ENCODE results near the gene DNAH17.

Gene DNAH17

DNA sequence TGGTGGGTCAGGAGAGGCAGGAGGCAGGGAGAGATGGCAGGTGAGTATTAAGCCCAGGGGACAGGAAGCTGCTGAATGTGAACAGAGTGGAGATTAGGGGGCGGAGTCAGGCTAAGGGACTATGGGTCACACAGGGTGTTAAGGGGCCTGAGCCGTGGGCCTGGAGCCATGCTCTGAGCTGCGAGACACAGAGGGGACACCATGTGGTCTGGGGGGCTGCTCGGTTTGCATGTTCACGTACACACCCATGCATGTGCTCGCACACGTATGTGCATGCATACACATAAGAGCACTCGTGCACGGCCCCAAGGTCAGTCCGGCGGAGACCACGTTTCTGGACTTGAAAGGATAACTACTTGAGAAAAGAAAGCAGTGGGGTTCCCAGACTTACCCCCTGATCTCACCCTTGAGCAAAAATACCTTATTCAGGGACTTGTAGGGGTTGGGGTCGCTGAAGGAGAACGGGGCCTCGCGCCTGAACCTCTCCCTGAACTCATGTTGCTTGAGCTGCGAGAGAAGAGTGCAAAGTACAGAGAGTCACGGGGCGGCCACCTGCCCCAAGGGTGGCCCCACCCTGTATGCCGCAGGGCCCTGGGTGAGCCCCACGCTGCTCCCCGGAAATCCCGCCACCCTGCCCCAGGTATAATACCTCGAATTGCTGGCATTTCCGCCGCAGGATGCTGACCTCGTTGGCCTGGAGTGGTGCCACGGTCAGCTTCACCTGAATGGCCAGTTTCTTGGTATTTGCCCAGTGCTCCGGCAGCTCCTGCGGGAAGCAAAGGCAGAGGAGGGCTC is 50.8 kb downstream of the DNAH17 start:
- Histone ChIP-seq H3K4me3 (no peak overlapping the region), H3K27ac (no peak overlapping the region)
- TF ChIP-seq, protein P1, sequence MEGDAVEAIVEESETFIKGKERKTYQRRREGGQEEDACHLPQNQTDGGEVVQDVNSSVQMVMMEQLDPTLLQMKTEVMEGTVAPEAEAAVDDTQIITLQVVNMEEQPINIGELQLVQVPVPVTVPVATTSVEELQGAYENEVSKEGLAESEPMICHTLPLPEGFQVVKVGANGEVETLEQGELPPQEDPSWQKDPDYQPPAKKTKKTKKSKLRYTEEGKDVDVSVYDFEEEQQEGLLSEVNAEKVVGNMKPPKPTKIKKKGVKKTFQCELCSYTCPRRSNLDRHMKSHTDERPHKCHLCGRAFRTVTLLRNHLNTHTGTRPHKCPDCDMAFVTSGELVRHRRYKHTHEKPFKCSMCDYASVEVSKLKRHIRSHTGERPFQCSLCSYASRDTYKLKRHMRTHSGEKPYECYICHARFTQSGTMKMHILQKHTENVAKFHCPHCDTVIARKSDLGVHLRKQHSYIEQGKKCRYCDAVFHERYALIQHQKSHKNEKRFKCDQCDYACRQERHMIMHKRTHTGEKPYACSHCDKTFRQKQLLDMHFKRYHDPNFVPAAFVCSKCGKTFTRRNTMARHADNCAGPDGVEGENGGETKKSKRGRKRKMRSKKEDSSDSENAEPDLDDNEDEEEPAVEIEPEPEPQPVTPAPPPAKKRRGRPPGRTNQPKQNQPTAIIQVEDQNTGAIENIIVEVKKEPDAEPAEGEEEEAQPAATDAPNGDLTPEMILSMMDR (IDR thresholded peaks at IDR 0.05) = no peak
- no peak for DNase-seq (ENCODE audit: low spot score)

DNA sequence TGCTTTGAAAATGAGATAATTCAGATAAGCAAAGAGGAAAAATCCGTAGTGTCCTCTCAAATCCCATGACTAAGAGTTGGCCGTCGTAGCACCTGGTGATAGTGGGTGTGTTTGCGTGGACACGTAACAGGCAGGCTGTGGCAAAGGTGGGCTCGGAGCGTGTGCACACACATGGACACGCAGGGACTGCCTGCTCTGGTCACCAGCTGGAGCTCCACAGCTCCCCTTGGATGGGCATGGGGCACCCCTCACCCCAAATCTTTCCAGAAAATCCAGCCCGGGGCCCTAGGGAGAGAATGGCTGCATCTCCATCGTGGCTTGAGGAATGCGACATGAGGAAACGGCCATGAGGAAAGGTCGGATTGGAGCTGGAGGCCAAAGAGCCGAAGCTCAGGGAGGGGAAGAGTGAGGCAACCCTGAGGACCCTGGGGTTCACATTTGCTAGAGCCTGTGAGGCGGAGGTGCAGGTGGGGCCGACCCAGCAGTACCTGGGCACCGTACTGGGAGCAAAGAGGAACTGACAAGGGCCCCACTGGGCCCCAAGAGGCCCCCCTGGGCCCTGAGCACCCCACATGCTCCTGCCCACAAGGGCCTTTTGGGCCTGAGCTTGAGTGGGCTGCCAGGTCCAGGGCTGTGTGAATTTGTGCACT is 51.6 kb downstream of the DNAH17 start:
- DNase-seq (ENCODE audit: low spot score) = no peak
- Histone ChIP-seq H3K4me3 (no peak overlapping the region), H3K27ac (no peak overlapping the region)
- TF ChIP-seq, protein P1 (IDR thresholded peaks at IDR 0.05) = no peak

DNA sequence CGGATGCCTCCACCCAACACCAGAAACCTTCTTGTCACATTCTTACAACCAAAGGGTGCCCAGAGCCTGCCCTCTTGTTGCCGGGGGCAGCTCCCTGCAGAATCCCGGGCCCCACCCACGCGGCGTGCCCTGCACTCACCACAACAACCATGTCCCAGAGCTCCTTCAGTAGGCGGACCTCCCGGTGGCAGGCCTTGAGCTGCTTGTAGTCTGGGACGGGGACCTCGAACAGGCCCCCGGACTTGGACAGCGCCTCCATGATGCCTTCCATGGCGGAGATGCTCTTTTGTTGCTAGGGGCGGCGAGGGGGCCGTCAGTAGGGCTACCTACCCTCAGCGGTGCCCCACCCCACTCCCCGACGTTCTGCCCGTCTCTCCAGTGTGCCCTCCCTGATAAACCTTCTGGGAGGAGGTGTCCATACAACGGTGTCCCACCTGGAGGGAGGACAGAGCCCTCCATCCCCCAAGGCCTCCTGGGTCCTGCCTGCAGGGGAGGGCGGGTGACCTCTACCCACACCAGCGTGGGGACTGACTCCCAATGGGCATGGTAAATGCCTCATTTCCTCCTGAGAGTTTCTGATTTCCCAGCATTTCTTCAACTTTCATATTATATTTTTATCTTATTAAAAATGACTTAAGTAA is 52.2 kb downstream of the DNAH17 start:
- TF ChIP-seq, protein P1 (IDR thresholded peaks at IDR 0.05) = no peak

GRCh38 chr17:78523934-78524655 is 53.1 kb downstream of the DNAH17 start:
- H3K27ac ChIP-seq = no peak overlapping the region
- H3K4me3 ChIP-seq = no peak overlapping the region
- TF ChIP-seq, protein P1 (IDR thresholded peaks at IDR 0.05) = no peak
- no peak for DNase-seq (ENCODE audit: low spot score)

More for the DNA sequence above, 52.2 kb downstream of the DNAH17 start:
- no peak overlapping the region for H3K4me3 ChIP-seq
- no peak overlapping the region for H3K27ac ChIP-seq
- DNase-seq (ENCODE audit: low spot score) = no peak

DNA sequence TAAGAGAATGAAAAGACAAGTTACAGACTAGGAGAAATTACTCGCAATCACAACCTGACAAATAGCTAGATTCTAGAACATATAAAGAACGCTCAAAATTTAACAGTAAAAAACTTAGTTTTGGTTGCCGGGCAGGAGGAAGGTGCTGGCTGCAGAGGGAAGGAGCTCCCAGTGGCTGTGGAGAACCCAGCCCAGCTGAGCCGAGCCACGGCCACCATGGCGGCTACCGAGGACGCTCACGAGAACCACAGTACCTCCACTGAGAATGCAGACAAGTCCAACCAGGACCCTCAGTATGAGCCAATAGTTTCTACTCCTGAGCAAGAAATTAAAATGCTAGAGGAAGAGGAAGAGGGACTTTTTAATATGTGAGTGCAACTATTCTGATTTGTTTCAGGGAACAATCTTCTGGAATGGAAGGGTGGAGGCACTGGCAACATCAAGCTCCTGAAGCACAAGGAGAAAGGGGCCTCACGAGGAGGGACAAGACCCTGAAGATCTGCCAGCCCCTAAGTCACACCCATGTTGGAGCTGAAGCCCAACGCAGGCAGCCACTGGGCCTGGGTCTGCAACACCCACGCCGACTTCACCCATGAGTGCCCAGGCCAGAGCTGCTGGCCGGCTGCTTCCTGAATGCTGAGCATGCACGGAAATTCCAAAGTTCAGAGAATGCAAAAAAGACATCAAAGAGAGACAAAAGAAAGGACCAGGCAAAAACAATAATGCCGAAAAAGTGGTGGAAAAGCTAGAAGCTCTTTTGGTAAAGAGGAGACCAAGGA is 55.0 kb downstream of the DNAH17 start:
- no peak for DNase-seq (ENCODE audit: low spot score)
- Histone ChIP-seq H3K27ac (no peak overlapping the region), H3K4me3 (no peak overlapping the region)
- TF ChIP-seq, protein P1 (IDR thresholded peaks at IDR 0.05) = no peak

GRCh38 chr17:78517421-78517820 is 59.8 kb downstream of the DNAH17 start:
- TF ChIP-seq, protein P1 (IDR thresholded peaks at IDR 0.05) = no peak
- Histone ChIP-seq H3K27ac (no peak overlapping the region), H3K4me3 (no peak overlapping the region)
- no peak for DNase-seq (ENCODE audit: low spot score)
